Endothelial cell of umbilical vein (primary cell): ENCODE results near the gene CD38.

Experiments used
- CTCF ChIP-seq, 2 donors: IDR thresholded peaks; 1 replicate in 1 of 2; 2 replicates in 1 of 2; pipeline ENCODE4 v1.5.1; 2011; ENCODE audit warnings: low read length in 2 of 2, mild to moderate bottlenecking in 2 of 2, moderate library complexity in 2 of 2, control low read depth in 1 of 2, inconsistent platforms in 1 of 2, low read depth in 1 of 2; ENCODE audit not compliant: insufficient read depth in 1 of 2; ENCODE audit errors: extremely low read depth in 1 of 2
- EZH2 ChIP-seq: IDR thresholded peaks from 2 replicates; pipeline ENCODE4 v1.6.1; 2012; ENCODE audit warnings: borderline replicate concordance, low read depth, mild to moderate bottlenecking, moderate library complexity, low read length, inconsistent platforms; ENCODE audit not compliant: severe bottlenecking
- MYC ChIP-seq: IDR thresholded peaks from one replicate; pipeline ENCODE4 v1.6.1; 2011; ENCODE audit warnings: mild to moderate bottlenecking, low read depth, low read length
- POLR2A ChIP-seq: IDR thresholded peaks from 2 replicates; pipeline ENCODE4 v1.6.1; 2012; ENCODE audit warnings: low read depth, mild to moderate bottlenecking, control low read depth, low read length
- POLR2AphosphoS5 ChIP-seq: IDR thresholded peaks from 2 replicates; pipeline ENCODE4 v1.6.1; 2012; ENCODE audit warnings: low read depth, mild to moderate bottlenecking, control low read depth, low read length, moderate library complexity; ENCODE audit not compliant: insufficient read depth

- TF ChIP-seq POLR2A (no peak), MYC (no peak), CTCF (IDR thresholded peaks at IDR 0.05; ENCODE audit: extremely low read depth in 1 of 2, insufficient read depth in 1 of 2, low read depth in 1 of 2, low read length in 2 of 2) (no peak), POLR2AphosphoS5 (no peak), EZH2 (no peak)
These were observed 22.6 kb upstream of the CD38 start for GRCh38 chr4:15755321-15756155.
